HEK293T (cell line): ENCODE results near the gene SCN8A.

Experiments
- CTBP1 ChIP-seq: fragments of 450-650 bp; IDR thresholded peaks from 2 replicates; pipeline ENCODE4 v1.6.1; 2016; ENCODE audit warnings: borderline replicate concordance
- ELF4 ChIP-seq: fragments of 450-650 bp; IDR thresholded peaks from 2 replicates; pipeline ENCODE4 v1.6.1; 2017; ENCODE audit warnings: antibody characterized with exemption
- FOXM1 ChIP-seq: fragments of 450-650 bp; IDR thresholded peaks from 2 replicates; pipeline ENCODE4 v1.6.1; 2017; ENCODE audit warnings: mild to moderate bottlenecking, borderline replicate concordance
- L3MBTL2 ChIP-seq: fragments of 450-650 bp; conservative IDR thresholded peaks from 2 replicates; pipeline ENCODE4 v1.6.1; 2016; ENCODE audit warnings: mild to moderate bottlenecking
- NFRKB ChIP-seq: fragments of 450-650 bp; IDR thresholded peaks from 2 replicates; pipeline ENCODE4 v1.6.1; 2016; ENCODE audit warnings: mild to moderate bottlenecking, moderate library complexity
- SP1 ChIP-seq: fragments of 450-650 bp; IDR thresholded peaks from 2 replicates; pipeline ENCODE4 v1.6.1; 2017
- SUZ12 ChIP-seq: fragments of 450-650 bp; IDR thresholded peaks from 2 replicates; pipeline ENCODE4 v1.6.1; 2016; ENCODE audit warnings: mild to moderate bottlenecking
- TARDBP ChIP-seq: fragments of 450-650 bp; IDR thresholded peaks from 2 replicates; pipeline ENCODE4 v1.6.1; 2016
- ZNF384 ChIP-seq: fragments of 450-650 bp; IDR thresholded peaks from 2 replicates; pipeline ENCODE4 v1.6.1; 2016

- no peak for TF ChIP-seq NFRKB
- TF ChIP-seq FOXM1 = no peak
- no peak for TF ChIP-seq ELF4
- no peak for TF ChIP-seq SUZ12
- no peak for TF ChIP-seq CTBP1
- TF ChIP-seq ZNF384 = no peak
- no peak for TF ChIP-seq L3MBTL2
- TF ChIP-seq TARDBP = no peak
- TF ChIP-seq SP1 = no peak
Measured at GRCh38 chr12:51829011-51829481, 238.0 kb downstream of the SCN8A start.
